HEK293T (cell line): Measurements from ENCODE around the gene ACSF2.

Experiments used
- BHLHE40 ChIP-seq: fragments of 450-650 bp; IDR thresholded peaks from 2 replicates; pipeline ENCODE4 v1.6.1; 2016; ENCODE audit warnings: mild to moderate bottlenecking, moderate library complexity, borderline replicate concordance
- ELF4 ChIP-seq: fragments of 450-650 bp; IDR thresholded peaks from 2 replicates; pipeline ENCODE4 v1.6.1; 2017; ENCODE audit warnings: antibody characterized with exemption
- FOXM1 ChIP-seq: fragments of 450-650 bp; IDR thresholded peaks from 2 replicates; pipeline ENCODE4 v1.6.1; 2017; ENCODE audit warnings: mild to moderate bottlenecking, borderline replicate concordance
- HDGF ChIP-seq: fragments of 450-650 bp; IDR thresholded peaks from 2 replicates; pipeline ENCODE4 v1.6.1; 2017; ENCODE audit warnings: antibody characterized with exemption, borderline replicate concordance
- TARDBP ChIP-seq: fragments of 450-650 bp; IDR thresholded peaks from 2 replicates; pipeline ENCODE4 v1.6.1; 2016
- ZNF384 ChIP-seq: fragments of 450-650 bp; IDR thresholded peaks from 2 replicates; pipeline ENCODE4 v1.6.1; 2016
- TF ChIP-seq, protein P1 (sequence below): fragments of 450-650 bp; IDR thresholded peaks from 2 replicates; pipeline ENCODE4 v1.6.1; 2016

DNA sequence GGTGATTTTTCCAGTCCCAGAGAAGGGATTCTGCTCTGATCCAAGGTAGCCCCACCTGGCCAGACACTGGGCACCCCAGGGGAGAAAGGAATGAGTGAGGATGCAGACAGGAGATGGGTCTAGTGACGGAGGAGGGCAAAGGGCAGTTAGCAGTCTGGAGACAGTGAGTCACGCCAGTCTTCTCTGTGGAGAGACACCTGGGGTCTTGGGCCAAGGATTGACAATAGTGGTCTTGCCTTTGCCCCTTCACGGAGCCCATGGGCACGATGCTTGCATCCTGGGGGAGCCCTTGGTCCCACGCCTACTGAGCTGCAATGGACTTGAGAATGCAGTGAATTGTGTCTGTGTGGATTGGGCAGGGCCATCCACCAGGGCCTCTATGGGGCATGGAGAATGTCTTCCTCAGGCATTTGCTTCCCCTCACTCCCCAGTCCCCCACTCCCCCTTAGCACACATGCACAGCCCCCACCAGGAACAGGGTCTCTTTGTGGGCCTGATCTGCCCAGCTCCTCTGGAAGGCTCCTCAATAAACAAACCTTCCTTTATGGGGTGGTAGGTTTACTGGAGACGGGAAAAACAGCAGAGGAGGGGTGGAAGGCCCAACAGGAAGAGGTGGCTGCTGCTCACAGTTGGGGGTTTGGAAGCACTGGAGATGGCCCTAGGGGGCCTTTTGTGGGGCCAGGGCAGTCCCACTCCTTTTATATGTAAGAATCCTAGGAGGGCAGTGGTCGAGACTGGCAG, 41.3 kb downstream of the ACSF2 start:
- no peak for TF ChIP-seq BHLHE40
- TF ChIP-seq FOXM1, result no peak
- no peak for TF ChIP-seq TARDBP
- TF ChIP-seq ZNF384, result no peak
- no peak for TF ChIP-seq ELF4
- no peak for TF ChIP-seq HDGF
- TF ChIP-seq, protein P1, sequence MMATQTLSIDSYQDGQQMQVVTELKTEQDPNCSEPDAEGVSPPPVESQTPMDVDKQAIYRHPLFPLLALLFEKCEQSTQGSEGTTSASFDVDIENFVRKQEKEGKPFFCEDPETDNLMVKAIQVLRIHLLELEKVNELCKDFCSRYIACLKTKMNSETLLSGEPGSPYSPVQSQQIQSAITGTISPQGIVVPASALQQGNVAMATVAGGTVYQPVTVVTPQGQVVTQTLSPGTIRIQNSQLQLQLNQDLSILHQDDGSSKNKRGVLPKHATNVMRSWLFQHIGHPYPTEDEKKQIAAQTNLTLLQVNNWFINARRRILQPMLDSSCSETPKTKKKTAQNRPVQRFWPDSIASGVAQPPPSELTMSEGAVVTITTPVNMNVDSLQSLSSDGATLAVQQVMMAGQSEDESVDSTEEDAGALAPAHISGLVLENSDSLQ, result no peak
